ENCODE results near the gene C4A. TPM values are rescaled to one million over a fixed set of nuclear protein-coding genes. Genes with fewer than 3 reads are reported as not detected.

C4A gene
- total RNA-seq, 1 experiment from 2014 or later, result 7.0 TPM

GRCh38 chr6:31952890-31953289 lies 29.0 kb upstream of the C4A start:
- peaks cover 51% of the 10 kb centered on the region for H3F3A ChIP-seq (ENCODE audit: insufficient read depth, low read depth)
- ChIA-PET POLR2A (ENCODE audit: unreplicated experiment) (interaction anchor here (0.7 to 1.5 kb wide), 2 partner anchors 50 to 78 kb away, joined by 6 to 12 read pairs; no protein-coding TSS in a partner anchor), CTCF (interaction anchor here (0.5 to 1.2 kb wide), 3 partner anchors 50 to 272 kb away, joined by 4 to 14 read pairs (median 9); partner anchors contain the start of gene LY6G5C)
- H3K79me2 ChIP-seq (ENCODE audit: low read depth), result peaks cover 13% of the 10 kb centered on the region
- DNase-seq, result no peak
- peaks cover 25% of the 10 kb centered on the region for H3K4me1 ChIP-seq (replicated peaks; ENCODE audit: insufficient read depth)
- H3K9me3 ChIP-seq (ENCODE audit: insufficient read depth, low read depth), result no peaks in the 10 kb centered on the region
- no TSS peak for BruUV-seq (replicated peaks)
- no peak overlapping the region for H3K4me3 ChIP-seq
- H3K27ac ChIP-seq, result no peak overlapping the region; the same call in 1 of the 2 replicates
- intact Hi-C loops (cut with micrococcal nuclease; ENCODE audit: unreplicated experiment), result loop anchor here (1.0 to 10.0 kb wide), 5 partner anchors 50 to 407 kb away; partner anchors contain the start of genes ATP6V1G2, LY6G5C, VWA7 and ZBTB12
- TF ChIP-seq EZH2 (IDR thresholded peaks at IDR 0.05; ENCODE audit: low read depth) (no peak), CTCF (conservative IDR thresholded peaks at IDR 0.05) (no peak)
- H3K9me2 ChIP-seq (ENCODE audit: insufficient read depth), result no peaks in the 10 kb centered on the region; the same call in 1 of the 2 replicates
- peaks cover 23% of the 10 kb centered on the region; the same call in 1 of the 2 replicates for H3K36me3 ChIP-seq (ENCODE audit: low read depth)
- H3K27me3 ChIP-seq (ENCODE audit: insufficient read depth, low read depth), result no peaks in the 10 kb centered on the region
- no peak overlapping the region for H2AFZ ChIP-seq
- no peak overlapping the region for H3K4me2 ChIP-seq
- H4K20me1 ChIP-seq (ENCODE audit: insufficient read depth), result no peaks in the 10 kb centered on the region

- TF ChIP-seq EZH2 (IDR thresholded peaks at IDR 0.05; ENCODE audit: low read depth) (no peak), CTCF (conservative IDR thresholded peaks at IDR 0.05) (no peak)
- Histone ChIP-seq H3K4me3 (no peak overlapping the region), H3F3A (ENCODE audit: insufficient read depth, low read depth) (peaks cover 37% of the 10 kb centered on the region), H3K27me3 (ENCODE audit: insufficient read depth, low read depth) (no peaks in the 10 kb centered on the region), H2AFZ (no peak overlapping the region), H3K9me3 (ENCODE audit: insufficient read depth, low read depth) (no peaks in the 10 kb centered on the region), H3K36me3 (ENCODE audit: low read depth) (peaks cover 23% of the 10 kb centered on the region; the same call in 1 of the 2 replicates), H3K9me2 (ENCODE audit: insufficient read depth) (no peaks in the 10 kb centered on the region), H4K20me1 (ENCODE audit: insufficient read depth) (no peaks in the 10 kb centered on the region), H3K4me1 (replicated peaks; ENCODE audit: insufficient read depth) (peaks cover 13% of the 10 kb centered on the region), H3K79me2 (ENCODE audit: low read depth) (peaks cover 26% of the 10 kb centered on the region), H3K27ac (no peak overlapping the region), H3K4me2 (no peak overlapping the region)
- no TSS peak for BruUV-seq (replicated peaks)
- ChIA-PET CTCF (no interaction called here), POLR2A (ENCODE audit: unreplicated experiment) (no interaction called here)
- DNase-seq, result no peak
- intact Hi-C loops (cut with micrococcal nuclease; ENCODE audit: unreplicated experiment), result loop anchor here (5.0 to 10.0 kb wide), 2 partner anchors 122 to 180 kb away; partner anchors contain the start of gene VWA7
Measured at GRCh38 chr6:31954511-31954910, 27.3 kb upstream of the C4A start.

GRCh38 chr6:31956796-31957195 lies 25.1 kb upstream of the C4A start:
- Histone ChIP-seq H3F3A (ENCODE audit: insufficient read depth, low read depth) (peaks cover 37% of the 10 kb centered on the region), H3K27me3 (ENCODE audit: insufficient read depth, low read depth) (no peaks in the 10 kb centered on the region), H3K9me3 (ENCODE audit: insufficient read depth, low read depth) (no peaks in the 10 kb centered on the region), H3K4me1 (replicated peaks; ENCODE audit: insufficient read depth) (peaks cover 12% of the 10 kb centered on the region), H4K20me1 (ENCODE audit: insufficient read depth) (no peaks in the 10 kb centered on the region), H2AFZ (no peak overlapping the region), H3K79me2 (ENCODE audit: low read depth) (peaks cover 34% of the 10 kb centered on the region), H3K27ac (no peak overlapping the region), H3K4me3 (no peak overlapping the region), H3K4me2 (no peak overlapping the region), H3K36me3 (ENCODE audit: low read depth) (peaks cover 29% of the 10 kb centered on the region), H3K9me2 (ENCODE audit: insufficient read depth) (no peaks in the 10 kb centered on the region)
- no peak for TF ChIP-seq EZH2 (IDR thresholded peaks at IDR 0.05; ENCODE audit: low read depth)
- no peak for TF ChIP-seq CTCF (conservative IDR thresholded peaks at IDR 0.05)
- intact Hi-C loops (cut with micrococcal nuclease; ENCODE audit: unreplicated experiment), result loop anchor here (10.0 kb wide), 1 partner anchor 182 kb away; the partner anchor contains the start of gene VWA7
- no peak for DNase-seq
- ChIA-PET POLR2A (ENCODE audit: unreplicated experiment) (interaction anchor here (0.7 kb wide), 1 partner anchor 322 kb away, joined by 6 read pairs; no protein-coding TSS in a partner anchor), CTCF (interaction anchor here (0.6 kb wide), 1 partner anchor 46 kb away, joined by 5 read pairs; no protein-coding TSS in a partner anchor)
- BruUV-seq (replicated peaks), result no TSS peak
